ENCODE measurements around the gene GABBR1. TPM values are rescaled to one million over a fixed set of nuclear protein-coding genes. Genes with fewer than 3 reads are reported as not detected.
A peak's percentile ranks its signal among the peaks of the same experiment; 100 is the strongest.

The GABBR1 gene
- total RNA-seq, 5 donors from 2014 or later (not counting 1 experiment from before 2014, with no cell fraction given): 48.0 to 82.7 (median 74.8) TPM

GRCh38 chr6:29552512-29553051 is 80.4 kb downstream of the GABBR1 start:
- peaks cover 13 to 15% (median 14%) of the 10 kb centered on the region in 3 donors for H3K4me1 Mint-ChIP-seq
- ChIA-PET CTCF (interaction anchor here (0.8 to 1.0 kb wide), 2 partner anchors 100 to 101 kb away, joined by 3 to 4 read pairs; no protein-coding TSS in a partner anchor), POLR2A (no interaction called here)
- peak overlapping the region in 1 of 2 donors; percentile 87 for H3K27ac Mint-ChIP-seq
- peaks cover 3% of the 10 kb centered on the region for H3K9me3 ChIP-seq
- ATAC-seq (replicated peaks in 1 of 4) (peak; percentile 71 to 92 (median 80)), DNase-seq (peak in 9 of 35 experiments; percentile 1 to 74 (median 17))
- H3K4me3 ChIP-seq (ENCODE audit: control insufficient read depth in 1 of 2, extremely low read depth in 1 of 2, low read length in 1 of 2): peak overlapping the region; percentile 25 to 74
- peaks cover 55 to 61% of the 10 kb centered on the region in 2 donors for H3K27me3 Mint-ChIP-seq
- 40% methylated on average over 1 of the region's 5 CpGs for WGBS (ENCODE audit: insufficient coverage)
- peak overlapping the region; percentile 60 to 84 (median 74) for H3K4me3 Mint-ChIP-seq
- H3K4me1 ChIP-seq (ENCODE audit: control insufficient read depth in 1 of 2, extremely low read depth in 1 of 2, insufficient read depth in 2 of 2, low read length in 2 of 2): peaks cover 6 to 14% of the 10 kb centered on the region in 2 experiments
- H3K27ac ChIP-seq (ENCODE audit: low read length): no peak overlapping the region
- no peaks in the 10 kb centered on the region for H3K36me3 Mint-ChIP-seq
- H3K9me3 Mint-ChIP-seq: no peaks in the 10 kb centered on the region
- no peaks in the 10 kb centered on the region for H3K36me3 ChIP-seq (ENCODE audit: control insufficient read depth in 2 of 2, extremely low read depth in 1 of 2, insufficient read depth in 1 of 2, low read length in 1 of 2)
- peaks cover 21 to 33% of the 10 kb centered on the region in 2 experiments for H3K27me3 ChIP-seq (replicated peaks in 1 of 2; ENCODE audit: control insufficient read depth in 2 of 2, extremely low read depth in 1 of 2, insufficient read depth in 2 of 2, low read length in 1 of 2)

- DNase-seq (no peak), ATAC-seq (replicated peaks in 1 of 4) (no peak)
- Histone ChIP-seq H3K27ac (ENCODE audit: low read length) (no peak overlapping the region), H3K9me3 (no peaks in the 10 kb centered on the region), H3K4me3 (ENCODE audit: control insufficient read depth in 1 of 2, extremely low read depth in 1 of 2, low read length in 1 of 2) (no peak overlapping the region), H3K36me3 (ENCODE audit: control insufficient read depth in 2 of 2, extremely low read depth in 1 of 2, insufficient read depth in 1 of 2, low read length in 1 of 2) (no peaks in the 10 kb centered on the region), H3K27me3 (replicated peaks in 1 of 2; ENCODE audit: control insufficient read depth in 2 of 2, extremely low read depth in 1 of 2, insufficient read depth in 2 of 2, low read length in 1 of 2) (peaks cover 0 to 7% of the 10 kb centered on the region in 2 experiments), H3K4me1 (ENCODE audit: control insufficient read depth in 1 of 2, extremely low read depth in 1 of 2, insufficient read depth in 2 of 2, low read length in 2 of 2) (no peaks in the 10 kb centered on the region)
- Mint-ChIP-seq H3K4me3 (no peak overlapping the region), H3K27me3 (peaks cover 37 to 48% of the 10 kb centered on the region in 2 donors), H3K36me3 (no peaks in the 10 kb centered on the region), H3K27ac (no peak overlapping the region), H3K9me3 (no peaks in the 10 kb centered on the region), H3K4me1 (peaks cover 0 to 2% (median under 1%) of the 10 kb centered on the region in 3 donors)
- CTCF ChIA-PET: interaction anchor here in 1 of 2 donors (1.2 kb wide), 1 partner anchor 8 kb away, joined by 3 read pairs; no protein-coding TSS in a partner anchor
- POLR2A ChIA-PET: no interaction called here
- 67% methylated on average over 1 of the region's 3 CpGs for WGBS (ENCODE audit: insufficient coverage)
Observed at GRCh38 chr6:29547573-29547972, 85.4 kb downstream of the GABBR1 start.

- H3K4me3 ChIP-seq (ENCODE audit: control insufficient read depth in 1 of 2, extremely low read depth in 1 of 2, low read length in 1 of 2): no peak overlapping the region
- Mint-ChIP-seq H3K9me3 (no peaks in the 10 kb centered on the region), H3K36me3 (no peaks in the 10 kb centered on the region), H3K27me3 (peaks cover 21 to 25% of the 10 kb centered on the region in 2 donors), H3K4me3 (no peak overlapping the region), H3K4me1 (no peaks in the 10 kb centered on the region), H3K27ac (no peak overlapping the region)
- ChIA-PET POLR2A (no interaction called here), CTCF (no interaction called here)
- peaks cover 0 to 22% of the 10 kb centered on the region in 2 experiments for H3K27me3 ChIP-seq (replicated peaks in 1 of 2; ENCODE audit: control insufficient read depth in 2 of 2, extremely low read depth in 1 of 2, insufficient read depth in 2 of 2, low read length in 1 of 2)
- WGBS (ENCODE audit: insufficient coverage): 87% methylated on average over 3 of the region's 4 CpGs
- no peaks in the 10 kb centered on the region for H3K9me3 ChIP-seq
- H3K36me3 ChIP-seq (ENCODE audit: control insufficient read depth in 2 of 2, extremely low read depth in 1 of 2, insufficient read depth in 1 of 2, low read length in 1 of 2): no peaks in the 10 kb centered on the region
- DNase-seq (no peak), ATAC-seq (replicated peaks in 1 of 4) (no peak)
- no peaks in the 10 kb centered on the region for H3K4me1 ChIP-seq (ENCODE audit: control insufficient read depth in 1 of 2, extremely low read depth in 1 of 2, insufficient read depth in 2 of 2, low read length in 2 of 2)
- H3K27ac ChIP-seq (ENCODE audit: low read length): no peak overlapping the region
Observed at GRCh38 chr6:29537714-29538403, 95.1 kb downstream of the GABBR1 start.

GRCh38 chr6:29532320-29532951 is 100.5 kb downstream of the GABBR1 start:
- no peak for ATAC-seq (replicated peaks in 1 of 4)
- Mint-ChIP-seq H3K27me3 (peaks cover 6 to 11% of the 10 kb centered on the region in 2 donors), H3K4me1 (no peaks in the 10 kb centered on the region), H3K4me3 (no peak overlapping the region), H3K9me3 (no peaks in the 10 kb centered on the region), H3K27ac (no peak overlapping the region), H3K36me3 (no peaks in the 10 kb centered on the region)
- no peaks in the 10 kb centered on the region for H3K36me3 ChIP-seq (ENCODE audit: control insufficient read depth in 2 of 2, extremely low read depth in 1 of 2, insufficient read depth in 1 of 2, low read length in 1 of 2)
- no peaks in the 10 kb centered on the region for H3K9me3 ChIP-seq
- no peak overlapping the region for H3K27ac ChIP-seq (ENCODE audit: low read length)
- no peaks in the 10 kb centered on the region for H3K4me1 ChIP-seq (ENCODE audit: control insufficient read depth in 1 of 2, extremely low read depth in 1 of 2, insufficient read depth in 2 of 2, low read length in 2 of 2)
- no peak overlapping the region for H3K4me3 ChIP-seq (ENCODE audit: control insufficient read depth in 1 of 2, extremely low read depth in 1 of 2, low read length in 1 of 2)
- ChIA-PET CTCF (no interaction called here), POLR2A (no interaction called here)
- peaks cover 0 to 44% of the 10 kb centered on the region in 2 experiments for H3K27me3 ChIP-seq (replicated peaks in 1 of 2; ENCODE audit: control insufficient read depth in 2 of 2, extremely low read depth in 1 of 2, insufficient read depth in 2 of 2, low read length in 1 of 2)
- 80% methylated on average over 2 of the region's 2 CpGs for WGBS (ENCODE audit: insufficient coverage)
- no peak for DNase-seq

DNA sequence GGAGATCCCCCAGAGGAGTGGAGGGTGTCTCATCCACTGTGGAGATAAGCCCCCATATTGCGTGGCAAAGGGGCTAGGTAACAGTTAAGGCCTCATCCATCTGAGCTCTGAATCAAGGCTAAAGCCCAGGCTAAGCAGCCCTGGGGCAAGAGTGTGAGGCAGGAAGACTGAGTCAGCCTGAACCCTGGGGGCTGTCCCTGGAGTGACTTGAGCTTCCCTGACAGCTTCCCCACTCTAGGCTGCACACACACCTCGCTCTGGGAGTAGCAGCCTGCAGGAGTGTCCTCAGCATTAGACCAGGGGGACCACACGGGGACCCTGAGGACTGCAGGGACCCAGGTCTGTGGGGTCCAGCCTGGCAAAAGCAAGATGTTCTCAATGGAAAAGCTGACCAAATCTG is 101.3 kb downstream of the GABBR1 start:
- Mint-ChIP-seq H3K4me3 (no peak overlapping the region), H3K27ac (no peak overlapping the region), H3K9me3 (no peaks in the 10 kb centered on the region), H3K36me3 (no peaks in the 10 kb centered on the region), H3K27me3 (peaks cover 10 to 14% of the 10 kb centered on the region in 2 donors), H3K4me1 (no peaks in the 10 kb centered on the region)
- Histone ChIP-seq H3K27ac (ENCODE audit: low read length) (no peak overlapping the region), H3K9me3 (no peaks in the 10 kb centered on the region), H3K4me1 (ENCODE audit: control insufficient read depth in 1 of 2, extremely low read depth in 1 of 2, insufficient read depth in 2 of 2, low read length in 2 of 2) (no peaks in the 10 kb centered on the region), H3K4me3 (ENCODE audit: control insufficient read depth in 1 of 2, extremely low read depth in 1 of 2, low read length in 1 of 2) (no peak overlapping the region), H3K36me3 (ENCODE audit: control insufficient read depth in 2 of 2, extremely low read depth in 1 of 2, insufficient read depth in 1 of 2, low read length in 1 of 2) (no peaks in the 10 kb centered on the region), H3K27me3 (replicated peaks in 1 of 2; ENCODE audit: control insufficient read depth in 2 of 2, extremely low read depth in 1 of 2, insufficient read depth in 2 of 2, low read length in 1 of 2) (peaks cover 0 to 45% of the 10 kb centered on the region in 2 experiments)
- DNase-seq (no peak), ATAC-seq (replicated peaks in 1 of 4) (no peak)
- 44% methylated on average over 2 of the region's 3 CpGs for WGBS (ENCODE audit: insufficient coverage)
- CTCF ChIA-PET: no interaction called here
- POLR2A ChIA-PET: no interaction called here

DNA sequence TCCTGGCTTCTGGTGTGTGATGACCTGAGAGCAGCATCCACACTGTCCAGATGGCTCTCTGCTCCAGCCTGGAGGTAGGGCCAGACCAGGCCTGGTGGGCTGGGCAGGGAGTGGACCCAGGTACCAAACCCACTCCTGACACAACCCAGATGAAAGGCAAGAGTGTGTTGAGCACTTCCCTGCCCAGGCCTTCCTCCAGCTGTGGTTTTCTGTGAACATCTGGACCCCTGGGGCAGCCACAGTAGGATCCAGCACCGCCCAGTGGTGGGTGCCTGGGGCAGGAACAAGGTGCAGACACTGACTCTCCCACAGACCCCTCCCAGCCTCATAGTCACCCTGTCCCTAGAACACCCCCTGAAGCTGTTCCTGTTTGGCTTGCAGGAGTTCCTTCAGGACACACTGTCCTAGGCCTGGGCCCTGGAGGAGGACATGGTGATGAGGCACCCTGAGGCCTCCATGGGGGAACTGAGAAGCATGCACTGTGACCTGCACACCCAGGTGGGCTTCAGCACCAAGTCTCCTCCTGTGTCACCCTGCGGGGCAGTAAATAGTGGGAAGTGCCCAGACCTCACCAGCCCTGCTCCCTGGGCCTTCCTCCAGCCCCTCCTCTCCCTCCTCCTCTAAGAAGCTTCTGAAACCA is 102.2 kb downstream of the GABBR1 start:
- ChIA-PET POLR2A (no interaction called here), CTCF (no interaction called here)
- Histone ChIP-seq H3K36me3 (ENCODE audit: control insufficient read depth in 2 of 2, extremely low read depth in 1 of 2, insufficient read depth in 1 of 2, low read length in 1 of 2) (no peaks in the 10 kb centered on the region), H3K27me3 (replicated peaks in 1 of 2; ENCODE audit: control insufficient read depth in 2 of 2, extremely low read depth in 1 of 2, insufficient read depth in 2 of 2, low read length in 1 of 2) (peaks cover 0 to 52% of the 10 kb centered on the region in 2 experiments), H3K27ac (ENCODE audit: low read length) (no peak overlapping the region), H3K4me3 (ENCODE audit: control insufficient read depth in 1 of 2, extremely low read depth in 1 of 2, low read length in 1 of 2) (no peak overlapping the region), H3K9me3 (no peaks in the 10 kb centered on the region), H3K4me1 (ENCODE audit: control insufficient read depth in 1 of 2, extremely low read depth in 1 of 2, insufficient read depth in 2 of 2, low read length in 2 of 2) (no peaks in the 10 kb centered on the region)
- H3K36me3 Mint-ChIP-seq: no peaks in the 10 kb centered on the region
- H3K9me3 Mint-ChIP-seq: no peaks in the 10 kb centered on the region
- ATAC-seq (replicated peaks in 1 of 4): no peak
- H3K27me3 Mint-ChIP-seq: peaks cover 10 to 19% of the 10 kb centered on the region in 2 donors
- no peak overlapping the region for H3K4me3 Mint-ChIP-seq
- no peaks in the 10 kb centered on the region for H3K4me1 Mint-ChIP-seq
- DNase-seq: no peak
- WGBS (ENCODE audit: insufficient coverage): 75% methylated on average over 1 of the region's 2 CpGs
- no peak overlapping the region for H3K27ac Mint-ChIP-seq
